ENCODE data around the gene ITGB4. TPM values are rescaled to one million over a fixed set of nuclear protein-coding genes. Genes with fewer than 3 reads are reported as not detected.

The ITGB4 gene
- total RNA-seq, 2 donors from 2014 or later: 3.4 to 5.1 TPM

DNA sequence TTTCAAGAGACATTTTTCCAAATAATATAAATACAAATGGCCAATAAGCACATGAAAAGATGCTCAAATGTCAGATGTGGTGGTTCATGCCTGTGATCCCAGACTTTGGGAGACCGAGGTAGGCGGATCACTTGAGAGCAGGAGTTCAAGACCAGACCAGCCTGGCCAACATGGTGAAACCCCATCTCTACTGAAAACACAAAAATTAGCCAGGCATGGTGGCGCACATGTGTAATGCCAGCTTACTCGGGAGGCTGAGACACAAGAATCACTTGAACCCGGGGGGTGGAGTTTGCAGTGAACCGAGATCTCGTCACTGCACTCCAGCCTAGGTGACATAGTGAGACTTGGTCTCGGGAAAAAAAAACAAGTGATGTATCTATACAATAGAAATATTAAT, 46.6 kb downstream of the ITGB4 start:
- no peak overlapping the region for H3K9ac ChIP-seq (ENCODE audit: extremely low read depth, low read length, poor library complexity, severe bottlenecking)
- peaks cover 5% of the 10 kb centered on the region for H3K4me1 ChIP-seq (ENCODE audit: control insufficient read depth, insufficient read depth, low read length)
- no peaks in the 10 kb centered on the region for H3K9me3 ChIP-seq (ENCODE audit: control insufficient read depth, low read length)
- Mint-ChIP-seq H3K9me3 (no peaks in the 10 kb centered on the region), H3K27ac (no peak overlapping the region), H3K27me3 (ENCODE audit: insufficient read depth) (no peaks in the 10 kb centered on the region), H3K4me1 (peaks cover 10% of the 10 kb centered on the region), H3K4me3 (no peak overlapping the region), H3K36me3 (ENCODE audit: low read depth) (no peaks in the 10 kb centered on the region)
- 93 to 96% methylated on average over 7 of the region's 8 CpGs for whole genome bisulfite sequencing, 2 experiments (ENCODE audit: insufficient coverage in 1 of 2, insufficient read length in 1 of 2)
- DNase-seq: no peak
- TF ChIP-seq, protein P1, sequence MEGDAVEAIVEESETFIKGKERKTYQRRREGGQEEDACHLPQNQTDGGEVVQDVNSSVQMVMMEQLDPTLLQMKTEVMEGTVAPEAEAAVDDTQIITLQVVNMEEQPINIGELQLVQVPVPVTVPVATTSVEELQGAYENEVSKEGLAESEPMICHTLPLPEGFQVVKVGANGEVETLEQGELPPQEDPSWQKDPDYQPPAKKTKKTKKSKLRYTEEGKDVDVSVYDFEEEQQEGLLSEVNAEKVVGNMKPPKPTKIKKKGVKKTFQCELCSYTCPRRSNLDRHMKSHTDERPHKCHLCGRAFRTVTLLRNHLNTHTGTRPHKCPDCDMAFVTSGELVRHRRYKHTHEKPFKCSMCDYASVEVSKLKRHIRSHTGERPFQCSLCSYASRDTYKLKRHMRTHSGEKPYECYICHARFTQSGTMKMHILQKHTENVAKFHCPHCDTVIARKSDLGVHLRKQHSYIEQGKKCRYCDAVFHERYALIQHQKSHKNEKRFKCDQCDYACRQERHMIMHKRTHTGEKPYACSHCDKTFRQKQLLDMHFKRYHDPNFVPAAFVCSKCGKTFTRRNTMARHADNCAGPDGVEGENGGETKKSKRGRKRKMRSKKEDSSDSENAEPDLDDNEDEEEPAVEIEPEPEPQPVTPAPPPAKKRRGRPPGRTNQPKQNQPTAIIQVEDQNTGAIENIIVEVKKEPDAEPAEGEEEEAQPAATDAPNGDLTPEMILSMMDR (conservative IDR thresholded peaks at IDR 0.05): no peak
- no peak overlapping the region for H3K27ac ChIP-seq (ENCODE audit: low read depth, low read length)
- no peak overlapping the region for H3K4me3 ChIP-seq (ENCODE audit: low read length)
- H3K36me3 ChIP-seq (ENCODE audit: control insufficient read depth, insufficient read depth, low read length): no peaks in the 10 kb centered on the region
- H3K27me3 ChIP-seq (ENCODE audit: control insufficient read depth, insufficient read depth, low read length, poor library complexity, severe bottlenecking): no peaks in the 10 kb centered on the region

DNA sequence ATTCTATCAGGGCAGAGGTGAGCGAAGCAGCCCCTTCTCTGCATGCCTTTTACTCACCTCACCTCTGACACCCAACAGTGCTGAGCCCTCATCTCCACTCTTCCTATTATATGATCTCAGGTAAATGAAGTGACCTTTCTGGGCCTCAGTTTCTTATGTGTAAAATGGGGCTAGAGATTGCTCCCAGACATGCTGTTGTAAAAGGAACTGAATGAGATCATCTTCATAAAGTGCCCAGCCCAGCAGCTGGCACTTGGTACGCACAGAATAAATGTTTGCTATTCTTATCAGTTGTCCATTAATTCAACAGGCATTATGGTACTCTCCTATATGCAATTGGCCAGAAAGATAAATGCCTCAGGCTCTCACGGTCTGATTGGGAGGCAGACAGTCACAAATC, 48.3 kb downstream of the ITGB4 start:
- no peaks in the 10 kb centered on the region for H3K36me3 Mint-ChIP-seq (ENCODE audit: low read depth)
- H3K36me3 ChIP-seq (ENCODE audit: control insufficient read depth, insufficient read depth, low read length): no peaks in the 10 kb centered on the region
- DNase-seq: no peak
- TF ChIP-seq, protein P1 (conservative IDR thresholded peaks at IDR 0.05): no peak
- H3K9me3 ChIP-seq (ENCODE audit: control insufficient read depth, low read length): no peaks in the 10 kb centered on the region
- H3K27ac ChIP-seq (ENCODE audit: low read depth, low read length): no peak overlapping the region
- no peak overlapping the region for H3K4me3 ChIP-seq (ENCODE audit: low read length)
- H3K4me3 Mint-ChIP-seq: no peak overlapping the region
- H3K9me3 Mint-ChIP-seq: no peaks in the 10 kb centered on the region
- H3K9ac ChIP-seq (ENCODE audit: extremely low read depth, low read length, poor library complexity, severe bottlenecking): no peak overlapping the region
- H3K27me3 ChIP-seq (ENCODE audit: control insufficient read depth, insufficient read depth, low read length, poor library complexity, severe bottlenecking): no peaks in the 10 kb centered on the region
- H3K27ac Mint-ChIP-seq: no peak overlapping the region
- WGBS, 2 experiments (ENCODE audit: insufficient coverage in 1 of 2, insufficient read length in 1 of 2): 73 to 93% methylated on average over 2 to 3 of the region's 3 CpGs
- H3K4me1 Mint-ChIP-seq: peaks cover 6% of the 10 kb centered on the region
- no peaks in the 10 kb centered on the region for H3K4me1 ChIP-seq (ENCODE audit: control insufficient read depth, insufficient read depth, low read length)
- H3K27me3 Mint-ChIP-seq (ENCODE audit: insufficient read depth): no peaks in the 10 kb centered on the region

DNA sequence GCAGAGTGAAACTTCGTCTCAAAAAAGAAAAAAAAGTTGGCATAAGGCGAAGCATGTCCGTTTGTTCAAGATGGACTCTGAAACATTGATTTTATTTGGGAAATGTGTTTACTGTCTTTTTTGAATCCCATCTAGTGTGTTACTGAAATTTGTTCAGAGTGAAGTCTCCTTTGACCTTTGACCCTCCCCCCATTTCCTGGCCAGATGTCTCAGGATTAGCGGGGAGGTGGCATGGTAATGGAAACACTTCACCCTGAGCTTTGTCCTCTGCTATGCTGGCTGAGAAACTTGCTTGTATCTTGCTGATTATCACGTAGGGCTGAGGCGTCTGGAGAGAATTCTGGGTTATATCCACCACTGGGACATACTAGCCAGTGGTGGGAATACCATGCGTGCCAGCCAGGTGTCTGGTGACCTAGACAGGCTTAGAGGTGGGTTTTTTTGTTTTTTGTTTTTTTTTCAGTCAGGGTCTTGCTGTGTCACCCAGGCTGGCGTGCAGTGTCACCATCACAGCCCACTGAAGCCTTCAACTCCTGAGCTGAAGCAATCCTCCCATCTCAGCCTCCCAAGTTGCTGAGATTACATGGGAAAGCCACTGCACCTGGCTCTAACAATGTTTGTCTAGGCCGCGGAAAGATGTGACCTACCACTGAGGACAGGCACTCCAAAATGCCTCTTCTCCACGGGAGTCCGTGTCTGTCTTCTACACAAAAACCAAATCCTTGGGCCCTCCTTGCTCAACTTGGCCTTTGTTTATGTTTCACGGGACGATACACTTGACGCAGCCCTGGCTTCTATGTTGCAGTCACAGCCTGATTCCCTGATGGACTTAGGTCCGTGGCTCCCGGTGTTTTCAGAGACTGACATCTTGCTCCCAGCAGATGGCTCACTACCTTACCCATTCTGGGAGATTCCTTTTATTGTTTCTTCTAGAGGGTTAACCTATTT, 50.3 kb downstream of the ITGB4 start:
- no peak overlapping the region for H3K4me3 Mint-ChIP-seq
- peak overlapping the region; percentile 8 for H3K9ac ChIP-seq (ENCODE audit: extremely low read depth, low read length, poor library complexity, severe bottlenecking)
- H3K9me3 Mint-ChIP-seq: no peaks in the 10 kb centered on the region
- 88 to 89% methylated on average over 15 to 17 of the region's 17 CpGs for WGBS, 2 experiments (ENCODE audit: insufficient coverage in 1 of 2, insufficient read length in 1 of 2)
- peaks cover 6% of the 10 kb centered on the region for H3K36me3 ChIP-seq (ENCODE audit: control insufficient read depth, insufficient read depth, low read length)
- peak overlapping the region; percentile 40 for H3K27ac Mint-ChIP-seq
- H3K9me3 ChIP-seq (ENCODE audit: control insufficient read depth, low read length): no peaks in the 10 kb centered on the region
- no peaks in the 10 kb centered on the region for H3K27me3 Mint-ChIP-seq (ENCODE audit: insufficient read depth)
- H3K4me1 Mint-ChIP-seq: peaks cover 8% of the 10 kb centered on the region
- no peak for DNase-seq
- no peak overlapping the region for H3K27ac ChIP-seq (ENCODE audit: low read depth, low read length)
- H3K27me3 ChIP-seq (ENCODE audit: control insufficient read depth, insufficient read depth, low read length, poor library complexity, severe bottlenecking): no peaks in the 10 kb centered on the region
- TF ChIP-seq, protein P1 (conservative IDR thresholded peaks at IDR 0.05): no peak
- peaks cover under 1% of the 10 kb centered on the region for H3K36me3 Mint-ChIP-seq (ENCODE audit: low read depth)
- no peak overlapping the region for H3K4me3 ChIP-seq (ENCODE audit: low read length)
- no peaks in the 10 kb centered on the region for H3K4me1 ChIP-seq (ENCODE audit: control insufficient read depth, insufficient read depth, low read length)
